Gastroesophageal sphincter (tissue), 3 donors: ENCODE results near the gene SDF4.

ENCODE experiments used
- CTCF ChIP-seq, 4 experiments: fragments of 200-600 bp in 2 of 4; fragments of 450-650 bp in 2 of 4; sonication (generic) in 1 of 4; IDR thresholded peaks; one replicate each; pipeline ENCODE4 v1.5.1; 2017 to 2019; ENCODE audit warnings: antibody characterized with exemption in 4 of 4, mild to moderate bottlenecking in 2 of 4, moderate library complexity in 2 of 4
- EP300 ChIP-seq: sonication (generic); formaldehyde crosslinking; IDR thresholded peaks from one replicate; pipeline ENCODE4 v1.6.1; 2017; ENCODE audit warnings: antibody characterized with exemption, mild to moderate bottlenecking
- POLR2A ChIP-seq, 2 donors: fragments of 450-650 bp; IDR thresholded peaks; one replicate each; pipeline ENCODE4 v1.6.1; 2017; ENCODE audit warnings: antibody characterized with exemption in 2 of 2, mild to moderate bottlenecking in 2 of 2, moderate library complexity in 1 of 2

- TF ChIP-seq POLR2A (IDR thresholded peaks at IDR 0.05), result no peak
- no peak for TF ChIP-seq CTCF (IDR thresholded peaks at IDR 0.05)
- no peak for TF ChIP-seq EP300
Observed at GRCh38 chr1:1221887-1222574, 9.8 kb downstream of the SDF4 start.
